HG03439 (cell line): ENCODE data around the gene PSMD11.

ENCODE experiments used
- ATAC-seq: cut with Tn5 transposase; IDR thresholded peaks from one replicate; pipeline ENCODE4 v1.9.1; 2021; ENCODE audit warnings: mild to moderate bottlenecking, moderate library complexity; ENCODE audit not compliant: unreplicated experiment

The PSMD11 gene

GRCh38 chr17:32489320-32490100 lies 45.2 kb downstream of the PSMD11 start:
- no peak for ATAC-seq

- ATAC-seq, result no peak
Observed at GRCh38 chr17:32490101-32490482, 45.8 kb downstream of the PSMD11 start.

- ATAC-seq, result no peak
Observed at GRCh38 chr17:32491371-32492263, 47.3 kb downstream of the PSMD11 start.

DNA sequence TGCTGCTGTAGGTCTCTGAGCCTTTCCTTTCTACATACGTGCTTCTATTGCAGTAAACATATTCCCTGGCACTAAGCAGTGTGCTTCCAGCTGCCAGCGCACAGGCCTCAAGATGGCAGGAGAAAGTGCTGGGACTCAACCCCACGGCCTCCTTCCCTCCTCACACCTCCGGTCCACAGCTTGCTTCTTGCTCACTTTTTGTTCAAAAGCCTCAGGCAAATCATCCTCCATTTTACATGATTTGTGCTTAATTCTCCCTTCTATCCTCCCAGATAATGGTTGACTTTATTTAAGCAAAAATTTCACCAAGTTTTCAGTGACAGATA lies 47.9 kb downstream of the PSMD11 start:
- no peak for ATAC-seq

GRCh38 chr17:32492648-32493289 lies 48.5 kb downstream of the PSMD11 start:
- no peak for ATAC-seq

- ATAC-seq, result no peak
Observed at GRCh38 chr17:32493571-32493970, 49.3 kb downstream of the PSMD11 start.

GRCh38 chr17:32493976-32494513 lies 49.7 kb downstream of the PSMD11 start:
- ATAC-seq, result no peak

- no peak for ATAC-seq
Observed at GRCh38 chr17:32494621-32495358, 50.5 kb downstream of the PSMD11 start.

DNA sequence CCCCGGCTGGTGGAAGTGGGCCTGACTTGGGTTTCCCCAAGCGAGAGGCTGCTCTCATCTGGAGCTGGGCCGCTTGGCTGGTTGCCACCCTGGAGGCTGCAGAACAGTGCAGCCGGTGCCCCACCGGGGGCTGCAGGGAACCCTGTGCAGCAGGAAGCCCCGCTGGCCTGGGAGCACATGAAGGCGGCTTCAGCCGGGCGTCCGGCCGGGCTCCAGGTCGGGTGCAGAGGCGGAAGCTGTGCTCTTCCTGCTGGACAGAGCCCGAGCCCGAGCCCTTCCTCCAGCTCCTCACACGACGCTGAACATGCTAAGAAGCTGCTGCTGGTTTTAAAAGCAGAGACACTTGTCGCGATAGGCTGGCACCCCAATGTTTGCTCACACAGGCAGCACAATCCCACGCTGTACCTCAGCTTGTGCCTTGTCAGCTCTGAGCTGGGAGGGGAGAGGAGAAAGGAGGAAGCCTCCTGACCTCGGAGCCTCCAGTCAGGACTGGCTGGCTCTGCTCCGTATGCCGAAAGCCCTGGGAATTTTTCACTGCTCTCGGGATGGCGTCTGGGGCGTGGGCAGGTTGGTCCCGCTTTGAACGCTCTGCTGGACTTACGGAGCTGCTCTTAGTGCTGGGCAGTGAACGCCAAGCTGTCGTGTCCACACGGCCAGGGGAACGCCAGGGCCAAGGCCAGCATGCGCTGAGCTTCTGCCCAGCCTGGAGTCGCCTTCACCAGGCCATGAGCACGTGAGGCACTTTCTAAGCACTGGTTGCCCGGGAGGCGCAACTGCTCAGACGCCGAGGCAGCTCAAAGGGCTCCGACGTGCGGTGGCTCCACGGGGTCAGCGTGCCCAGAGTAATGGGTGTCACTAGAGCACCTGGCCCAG lies 51.3 kb downstream of the PSMD11 start:
- ATAC-seq, result no peak

DNA sequence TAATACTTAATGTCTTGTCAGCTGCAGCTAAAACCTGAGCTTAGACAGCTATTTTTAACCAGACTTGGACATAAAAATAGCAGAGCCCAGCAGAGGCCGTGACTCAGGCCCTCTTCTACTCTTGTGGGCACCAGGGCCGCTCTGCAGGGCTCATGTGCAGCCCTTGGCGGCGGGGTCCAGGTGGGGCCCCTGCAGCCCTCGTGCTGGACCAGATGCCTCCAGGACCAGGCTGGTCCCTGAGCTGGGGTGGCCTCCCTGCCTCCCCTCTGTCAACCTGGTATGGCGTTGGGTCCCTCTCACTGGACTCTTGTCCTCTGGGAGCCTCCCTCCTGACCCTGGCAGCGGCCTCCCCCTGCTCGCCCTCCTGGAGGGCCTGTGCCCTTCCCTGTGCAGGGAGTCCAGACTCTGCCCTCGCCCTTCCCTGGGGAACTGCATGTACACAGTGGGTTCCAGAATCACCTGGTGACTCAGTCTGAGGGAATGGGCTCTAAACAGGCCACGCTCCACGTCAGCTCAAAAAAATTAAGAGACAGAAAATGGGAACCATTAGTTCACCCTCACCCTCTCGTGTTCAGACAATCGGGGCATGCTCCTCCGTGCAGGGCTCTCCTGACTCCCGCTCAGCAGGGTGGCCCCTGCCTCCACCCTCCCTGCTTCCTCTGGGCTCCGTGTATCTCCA lies 52.2 kb downstream of the PSMD11 start:
- no peak for ATAC-seq

- no peak for ATAC-seq
Observed at GRCh38 chr17:32497431-32498205, 53.3 kb downstream of the PSMD11 start.

GRCh38 chr17:32498391-32498790 lies 54.1 kb downstream of the PSMD11 start:
- ATAC-seq, result no peak

- ATAC-seq, result no peak
Observed at GRCh38 chr17:32502013-32502412, 57.7 kb downstream of the PSMD11 start.

DNA sequence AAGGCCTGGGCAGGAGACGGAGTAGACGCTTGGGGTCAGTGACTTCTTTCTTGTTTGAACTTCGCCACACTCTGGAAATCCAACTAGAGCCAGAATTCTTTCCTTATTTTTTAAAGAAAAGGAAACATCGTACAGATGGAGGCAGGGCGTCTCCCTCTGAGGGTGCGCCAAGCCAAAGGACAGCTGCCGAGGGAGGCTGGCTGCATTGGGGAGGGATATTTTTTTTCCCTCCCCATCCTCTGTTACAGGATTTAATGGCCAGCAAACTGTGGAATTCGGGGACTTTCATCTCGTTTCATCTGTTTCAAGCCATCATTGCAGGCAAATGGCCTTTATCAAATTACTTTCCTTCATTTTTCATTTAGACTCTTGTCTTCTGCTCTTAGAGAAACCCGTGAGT lies 58.4 kb downstream of the PSMD11 start:
- no peak for ATAC-seq

GRCh38 chr17:32503251-32504165 lies 59.2 kb downstream of the PSMD11 start:
- ATAC-seq, result peak; percentile 83

DNA sequence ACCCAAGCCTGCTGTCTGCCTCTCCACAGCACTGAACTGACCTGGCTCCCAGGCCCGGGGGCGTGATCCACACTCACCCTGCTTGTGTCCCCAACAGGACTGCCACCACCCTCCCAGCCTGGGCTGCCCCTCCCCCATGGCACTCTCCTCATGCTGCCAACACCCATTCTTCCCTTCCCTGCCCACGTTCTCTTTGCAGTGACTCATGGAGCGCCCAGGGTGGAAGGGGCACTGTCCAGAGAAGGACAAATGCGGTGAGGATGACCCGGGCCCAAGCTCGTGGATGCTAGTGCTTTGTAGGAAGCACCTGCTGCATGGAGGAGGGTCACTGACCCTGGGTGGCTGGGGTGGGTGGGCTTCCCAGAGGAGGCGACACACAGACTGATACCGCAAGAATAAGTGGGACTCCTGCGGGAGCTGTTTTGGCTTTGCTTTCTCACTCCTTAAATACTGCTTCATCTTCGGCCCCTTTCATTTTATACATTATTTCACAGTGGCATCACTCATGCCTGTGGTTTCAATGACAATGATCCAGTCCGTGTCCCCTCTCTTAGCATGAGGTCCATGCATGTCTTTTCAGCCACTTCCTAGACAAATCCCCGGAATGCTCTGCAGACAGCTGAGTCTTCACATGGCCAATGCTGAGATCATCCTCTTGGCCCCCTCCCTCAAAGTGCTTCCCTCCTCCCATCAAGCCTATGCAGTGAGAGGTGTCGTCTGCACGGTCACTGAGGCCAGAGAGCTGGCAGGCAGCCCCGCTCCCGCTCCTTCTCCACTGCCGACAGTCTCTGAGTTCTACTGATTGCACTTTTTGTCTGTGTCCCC lies 60.1 kb downstream of the PSMD11 start:
- peak; percentile 25 for ATAC-seq

DNA sequence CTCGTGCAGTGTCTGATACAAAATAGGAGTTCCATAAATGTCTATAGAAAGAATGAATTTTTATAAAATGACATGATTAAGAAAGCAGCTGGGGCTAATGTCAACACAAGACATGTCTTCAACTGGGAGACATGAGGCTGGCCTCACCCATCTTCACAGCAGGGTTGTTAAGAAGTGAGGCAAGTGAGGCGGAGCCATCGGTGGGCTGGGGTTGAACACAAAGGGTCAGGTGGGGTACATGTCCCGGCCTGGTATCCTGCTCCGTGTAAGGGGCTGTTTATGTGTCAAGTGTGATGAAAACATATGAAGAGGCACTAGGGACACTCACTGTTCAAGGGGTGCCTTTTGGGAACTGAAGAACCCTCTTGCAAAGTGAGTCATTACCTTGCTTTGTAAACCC lies 64.6 kb downstream of the PSMD11 start:
- ATAC-seq, result no peak
